ENCODE data around the gene RUNX3.

DNA sequence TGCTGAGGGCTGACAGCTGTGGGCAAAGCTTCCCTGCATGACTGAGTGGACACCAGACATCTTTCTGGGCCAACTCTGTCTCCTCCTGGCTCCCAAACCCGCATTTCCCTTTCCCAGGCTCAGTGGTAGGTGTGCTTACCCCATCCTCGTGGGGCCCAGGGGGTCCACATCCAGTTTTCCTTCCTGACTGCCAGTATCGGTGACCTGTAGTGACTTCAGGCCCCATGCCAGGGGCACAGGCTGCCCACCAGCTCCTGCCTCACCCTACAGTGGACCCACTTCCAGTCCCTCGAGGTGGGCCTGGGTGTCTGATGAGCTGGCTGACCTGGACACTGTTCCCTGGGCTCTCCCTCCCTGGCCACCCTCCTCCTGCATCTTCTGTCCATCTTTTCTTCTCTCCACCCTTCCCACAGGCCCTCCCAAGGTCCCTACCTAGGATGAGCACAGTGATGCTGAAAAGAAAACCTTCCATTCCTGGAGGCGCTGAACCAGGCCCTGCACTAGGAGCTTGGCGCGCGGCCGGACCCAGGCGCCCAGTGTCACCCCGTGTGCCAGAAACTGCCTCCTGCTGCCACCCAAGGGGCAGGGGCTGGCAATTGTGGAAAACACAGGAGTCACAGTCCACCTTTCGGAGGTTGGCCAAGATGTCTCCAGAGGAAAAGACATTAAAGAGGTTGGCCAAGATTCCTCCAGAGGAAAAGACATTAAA is 67.1 kb downstream of the RUNX3 start:
- TF ChIP-seq, protein P1, sequence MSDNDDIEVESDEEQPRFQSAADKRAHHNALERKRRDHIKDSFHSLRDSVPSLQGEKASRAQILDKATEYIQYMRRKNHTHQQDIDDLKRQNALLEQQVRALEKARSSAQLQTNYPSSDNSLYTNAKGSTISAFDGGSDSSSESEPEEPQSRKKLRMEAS (IDR thresholded peaks at IDR 0.05; ENCODE audit: low read depth) = no peak
- no peak for TF ChIP-seq YY1 (IDR thresholded peaks at IDR 0.05; ENCODE audit: low read depth)
- TF ChIP-seq EZH2phosphoT487 (IDR thresholded peaks at IDR 0.05; ENCODE audit: borderline replicate concordance, low read depth) = no peak
- no peak for TF ChIP-seq SIN3A (IDR thresholded peaks at IDR 0.05; ENCODE audit: borderline replicate concordance, low read depth, low read length)
- TF ChIP-seq, protein P2, sequence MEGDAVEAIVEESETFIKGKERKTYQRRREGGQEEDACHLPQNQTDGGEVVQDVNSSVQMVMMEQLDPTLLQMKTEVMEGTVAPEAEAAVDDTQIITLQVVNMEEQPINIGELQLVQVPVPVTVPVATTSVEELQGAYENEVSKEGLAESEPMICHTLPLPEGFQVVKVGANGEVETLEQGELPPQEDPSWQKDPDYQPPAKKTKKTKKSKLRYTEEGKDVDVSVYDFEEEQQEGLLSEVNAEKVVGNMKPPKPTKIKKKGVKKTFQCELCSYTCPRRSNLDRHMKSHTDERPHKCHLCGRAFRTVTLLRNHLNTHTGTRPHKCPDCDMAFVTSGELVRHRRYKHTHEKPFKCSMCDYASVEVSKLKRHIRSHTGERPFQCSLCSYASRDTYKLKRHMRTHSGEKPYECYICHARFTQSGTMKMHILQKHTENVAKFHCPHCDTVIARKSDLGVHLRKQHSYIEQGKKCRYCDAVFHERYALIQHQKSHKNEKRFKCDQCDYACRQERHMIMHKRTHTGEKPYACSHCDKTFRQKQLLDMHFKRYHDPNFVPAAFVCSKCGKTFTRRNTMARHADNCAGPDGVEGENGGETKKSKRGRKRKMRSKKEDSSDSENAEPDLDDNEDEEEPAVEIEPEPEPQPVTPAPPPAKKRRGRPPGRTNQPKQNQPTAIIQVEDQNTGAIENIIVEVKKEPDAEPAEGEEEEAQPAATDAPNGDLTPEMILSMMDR (IDR thresholded peaks at IDR 0.05) = no peak
- TF ChIP-seq JUND (IDR thresholded peaks at IDR 0.05) = no peak
- TF ChIP-seq, protein P3, sequence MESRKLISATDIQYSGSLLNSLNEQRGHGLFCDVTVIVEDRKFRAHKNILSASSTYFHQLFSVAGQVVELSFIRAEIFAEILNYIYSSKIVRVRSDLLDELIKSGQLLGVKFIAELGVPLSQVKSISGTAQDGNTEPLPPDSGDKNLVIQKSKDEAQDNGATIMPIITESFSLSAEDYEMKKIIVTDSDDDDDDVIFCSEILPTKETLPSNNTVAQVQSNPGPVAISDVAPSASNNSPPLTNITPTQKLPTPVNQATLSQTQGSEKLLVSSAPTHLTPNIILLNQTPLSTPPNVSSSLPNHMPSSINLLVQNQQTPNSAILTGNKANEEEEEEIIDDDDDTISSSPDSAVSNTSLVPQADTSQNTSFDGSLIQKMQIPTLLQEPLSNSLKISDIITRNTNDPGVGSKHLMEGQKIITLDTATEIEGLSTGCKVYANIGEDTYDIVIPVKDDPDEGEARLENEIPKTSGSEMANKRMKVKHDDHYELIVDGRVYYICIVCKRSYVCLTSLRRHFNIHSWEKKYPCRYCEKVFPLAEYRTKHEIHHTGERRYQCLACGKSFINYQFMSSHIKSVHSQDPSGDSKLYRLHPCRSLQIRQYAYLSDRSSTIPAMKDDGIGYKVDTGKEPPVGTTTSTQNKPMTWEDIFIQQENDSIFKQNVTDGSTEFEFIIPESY (IDR thresholded peaks at IDR 0.05; ENCODE audit: borderline replicate concordance, low read depth) = no peak
- TF ChIP-seq TAF1 (IDR thresholded peaks at IDR 0.05; ENCODE audit: borderline replicate concordance, low read depth, low read length) = no peak
- TF ChIP-seq, protein P4, sequence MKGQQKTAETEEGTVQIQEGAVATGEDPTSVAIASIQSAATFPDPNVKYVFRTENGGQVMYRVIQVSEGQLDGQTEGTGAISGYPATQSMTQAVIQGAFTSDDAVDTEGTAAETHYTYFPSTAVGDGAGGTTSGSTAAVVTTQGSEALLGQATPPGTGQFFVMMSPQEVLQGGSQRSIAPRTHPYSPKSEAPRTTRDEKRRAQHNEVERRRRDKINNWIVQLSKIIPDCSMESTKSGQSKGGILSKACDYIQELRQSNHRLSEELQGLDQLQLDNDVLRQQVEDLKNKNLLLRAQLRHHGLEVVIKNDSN (IDR thresholded peaks at IDR 0.05; ENCODE audit: borderline replicate concordance, low read depth) = no peak
- TF ChIP-seq, protein P5, sequence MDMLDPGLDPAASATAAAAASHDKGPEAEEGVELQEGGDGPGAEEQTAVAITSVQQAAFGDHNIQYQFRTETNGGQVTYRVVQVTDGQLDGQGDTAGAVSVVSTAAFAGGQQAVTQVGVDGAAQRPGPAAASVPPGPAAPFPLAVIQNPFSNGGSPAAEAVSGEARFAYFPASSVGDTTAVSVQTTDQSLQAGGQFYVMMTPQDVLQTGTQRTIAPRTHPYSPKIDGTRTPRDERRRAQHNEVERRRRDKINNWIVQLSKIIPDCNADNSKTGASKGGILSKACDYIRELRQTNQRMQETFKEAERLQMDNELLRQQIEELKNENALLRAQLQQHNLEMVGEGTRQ (IDR thresholded peaks at IDR 0.05; ENCODE audit: borderline replicate concordance, low read depth, low read length) = no peak
- TF ChIP-seq GATA2 (CRISPR knock-in tag; IDR thresholded peaks at IDR 0.05) = no peak
